ENCODE results near the gene SLBP. TPM values are rescaled to one million over a fixed set of nuclear protein-coding genes. Genes with fewer than 3 reads are reported as not detected.

Gene SLBP
- total RNA-seq, 2 donors from 2014 or later: 30.1 to 56.9 TPM

GRCh38 chr4:1654216-1654955, 57.7 kb downstream of the SLBP start:
- H3K36me3 ChIP-seq: no peaks in the 10 kb centered on the region
- no peaks in the 10 kb centered on the region for H3K4me1 ChIP-seq
- intact Hi-C loops (cut with DNase I): no loop called here
- H3K9me3 ChIP-seq: no peaks in the 10 kb centered on the region
- H3K27me3 ChIP-seq: no peaks in the 10 kb centered on the region
- no peak overlapping the region for H3K27ac ChIP-seq
- H3K9ac ChIP-seq (ENCODE audit: low read depth in 2 of 2, low read length in 2 of 2): no peak overlapping the region
- H3K4me3 ChIP-seq: no peak overlapping the region
- DNase-seq: no peak
- TF ChIP-seq CTCF (IDR thresholded peaks at IDR 0.05): no peak

GRCh38 chr4:1653776-1654175, 58.3 kb downstream of the SLBP start:
- no peak overlapping the region for H3K4me3 ChIP-seq
- H3K9me3 ChIP-seq: no peaks in the 10 kb centered on the region
- H3K27ac ChIP-seq: no peak overlapping the region
- no peak for DNase-seq
- no peak overlapping the region for H3K9ac ChIP-seq (ENCODE audit: low read depth in 2 of 2, low read length in 2 of 2)
- no peak for TF ChIP-seq CTCF (IDR thresholded peaks at IDR 0.05)
- no peaks in the 10 kb centered on the region for H3K36me3 ChIP-seq
- H3K27me3 ChIP-seq: no peaks in the 10 kb centered on the region
- intact Hi-C loops (cut with DNase I): no loop called here
- H3K4me1 ChIP-seq: no peaks in the 10 kb centered on the region

- Histone ChIP-seq H3K36me3 (no peaks in the 10 kb centered on the region), H3K9me3 (no peaks in the 10 kb centered on the region), H3K4me3 (no peak overlapping the region), H3K4me1 (no peaks in the 10 kb centered on the region), H3K27ac (no peak overlapping the region), H3K9ac (ENCODE audit: low read depth in 2 of 2, low read length in 2 of 2) (no peak overlapping the region), H3K27me3 (no peaks in the 10 kb centered on the region)
- intact Hi-C loops (cut with DNase I): no loop called here
- TF ChIP-seq CTCF (IDR thresholded peaks at IDR 0.05): no peak
- DNase-seq: no peak
Measured at GRCh38 chr4:1652088-1652487, 60.0 kb downstream of the SLBP start.

- DNase-seq: no peak
- H3K27me3 ChIP-seq: no peaks in the 10 kb centered on the region
- no peak overlapping the region for H3K4me3 ChIP-seq
- intact Hi-C loops (cut with DNase I): no loop called here
- no peaks in the 10 kb centered on the region for H3K36me3 ChIP-seq
- TF ChIP-seq CTCF (IDR thresholded peaks at IDR 0.05): no peak
- H3K9me3 ChIP-seq: no peaks in the 10 kb centered on the region
- no peaks in the 10 kb centered on the region for H3K4me1 ChIP-seq
- no peak overlapping the region for H3K9ac ChIP-seq (ENCODE audit: low read depth in 2 of 2, low read length in 2 of 2)
- H3K27ac ChIP-seq: no peak overlapping the region
Measured at GRCh38 chr4:1651609-1652008, 60.5 kb downstream of the SLBP start.

GRCh38 chr4:1648962-1649361, 63.2 kb downstream of the SLBP start:
- no peak for DNase-seq
- intact Hi-C loops (cut with DNase I): no loop called here

More at GRCh38 chr4:1648962-1649361, 63.2 kb downstream of the SLBP start:
- TF ChIP-seq CTCF (IDR thresholded peaks at IDR 0.05): no peak
- H3K36me3 ChIP-seq: no peaks in the 10 kb centered on the region
- no peaks in the 10 kb centered on the region for H3K4me1 ChIP-seq
- H3K27ac ChIP-seq: no peak overlapping the region
- no peaks in the 10 kb centered on the region for H3K27me3 ChIP-seq
- no peaks in the 10 kb centered on the region for H3K9me3 ChIP-seq
- no peak overlapping the region for H3K9ac ChIP-seq (ENCODE audit: low read depth in 2 of 2, low read length in 2 of 2)
- H3K4me3 ChIP-seq: no peak overlapping the region

All from colonic mucosa (tissue), 4 donors.